Caki2 (cell line): ENCODE measurements around the gene SLC5A5. TPM values are rescaled to one million over a fixed set of nuclear protein-coding genes. Genes with fewer than 3 reads are reported as not detected.
"Not testable (repeated sequence)": the region's sequence is repeated elsewhere in the genome, so short reads cannot be mapped to it uniquely, and the experiment has no call there.

Experiments used
- DNase-seq: peaks from one replicate; pipeline ENCODE4 v3.0.0-alpha.2; 2015; ENCODE audit warnings: low read depth
- in situ Hi-C: cut with HindIII; loops from 2 replicates; pipeline ENCODE4 v1.10.0; 2016; ENCODE audit warnings: low sequenced_read_pairs, low pct_unique_long_range_greater_than_20kb, mixed read lengths
- total RNA-seq: library from RNA; depleted of rRNA; stranded (reverse); fragments of >200 nt; shearing (Covaris generic); gene quantifications from 2 replicates; pipeline ENCODE4 v1.2.3, GENCODE V29; 2014; ENCODE audit warnings: low replicate concordance

Gene SLC5A5
- total RNA-seq, 1 experiment from 2014 or later: not detected

DNA sequence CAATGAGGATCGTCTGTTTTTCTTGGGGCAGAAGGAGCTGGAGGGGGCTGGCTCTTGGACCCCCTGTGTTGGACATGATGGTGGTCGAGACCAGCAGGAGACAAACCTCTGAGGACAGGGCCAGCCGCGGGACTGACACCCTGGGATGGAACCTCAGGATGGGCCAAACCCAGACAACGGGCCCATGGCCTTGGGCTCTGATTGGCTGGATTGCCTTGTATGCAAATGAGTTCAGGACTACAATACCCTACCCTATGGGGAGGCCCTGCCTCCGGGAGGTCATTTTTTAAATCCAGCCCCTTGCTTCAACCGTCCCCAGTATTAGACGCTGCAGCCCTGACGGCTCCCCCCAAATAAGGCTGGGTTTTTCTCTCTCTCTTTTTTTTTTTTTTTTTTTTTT, 22.0 kb downstream of the SLC5A5 start:
- in situ Hi-C loops: no loop called here
- no peak for DNase-seq

DNA sequence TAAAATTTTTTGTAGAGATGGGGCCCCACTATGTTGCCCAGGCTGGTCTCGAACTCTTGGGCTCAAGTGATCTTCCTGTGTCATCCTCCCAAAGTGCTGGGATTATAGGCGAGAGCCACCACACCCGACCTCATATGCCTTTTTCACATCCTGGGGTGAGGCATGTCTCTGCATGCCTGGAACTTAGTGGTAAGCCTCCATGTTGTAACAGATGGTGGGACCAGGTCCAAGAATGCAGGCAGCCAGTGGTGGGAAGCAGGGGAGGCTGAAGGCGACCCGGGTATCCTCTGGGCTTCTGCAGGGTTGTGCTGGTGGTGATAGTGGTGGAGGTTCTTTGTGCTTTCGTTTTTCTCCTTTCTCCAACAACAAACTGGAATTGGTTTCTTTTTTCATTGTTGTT, 31.0 kb downstream of the SLC5A5 start:
- in situ Hi-C loops: no loop called here
- DNase-seq: no peak

DNA sequence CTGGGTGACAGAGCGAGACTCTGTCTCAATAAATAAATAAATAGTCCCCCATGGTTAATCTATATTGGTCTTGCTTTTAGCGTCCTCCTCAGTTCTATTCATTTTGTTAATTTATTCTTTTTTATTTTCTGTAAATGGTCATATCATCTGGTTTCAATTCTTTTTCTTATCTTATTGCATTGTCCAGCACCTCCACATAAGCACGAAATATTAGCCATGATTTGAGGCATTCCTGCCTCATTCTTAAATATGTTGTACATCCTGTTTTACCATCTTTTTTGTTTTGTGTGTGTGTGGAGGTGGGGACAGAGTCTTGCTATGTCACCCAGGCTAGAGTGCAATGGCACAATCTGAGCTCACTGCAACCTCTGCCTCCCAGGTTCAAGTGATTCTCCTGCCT, 36.5 kb downstream of the SLC5A5 start:
- in situ Hi-C loops: no loop called here
- no peak for DNase-seq

DNA sequence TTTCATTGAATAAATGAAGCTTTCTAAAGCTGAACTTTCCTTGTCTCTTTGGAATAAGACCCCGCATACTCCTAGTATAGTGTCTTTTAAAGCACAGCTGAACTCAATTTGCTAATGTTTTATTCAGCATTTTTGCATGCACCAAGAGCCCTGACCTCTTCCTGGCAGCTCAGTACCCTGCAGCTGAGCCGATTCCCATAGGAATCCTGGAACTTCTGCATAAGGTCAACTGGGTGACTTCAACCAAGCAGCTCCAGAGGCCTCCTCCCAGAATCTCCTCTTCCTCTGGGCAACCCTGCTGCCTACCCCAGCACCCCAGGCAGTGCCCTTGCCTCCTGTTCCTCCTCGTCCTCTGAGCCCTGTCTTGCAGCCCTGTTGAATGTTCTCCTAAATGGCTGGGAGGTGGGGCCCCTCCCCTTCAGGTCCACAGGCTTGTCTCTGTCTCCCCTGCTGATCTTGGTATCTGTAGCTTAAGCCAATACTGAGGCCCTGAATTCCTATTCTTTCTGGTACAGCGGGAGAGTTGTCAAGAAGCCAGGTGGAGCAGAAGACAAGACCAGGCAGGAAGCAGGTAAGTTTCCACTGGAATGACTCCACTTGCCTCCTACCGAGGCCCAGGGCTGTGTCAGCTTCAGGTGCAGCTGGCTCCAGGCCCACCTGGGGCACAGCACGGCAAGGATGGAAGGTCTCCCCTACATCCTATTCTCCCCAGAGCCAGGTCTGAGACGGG, 37.4 kb downstream of the SLC5A5 start:
- in situ Hi-C loops: no loop called here
- DNase-seq: no peak

DNA sequence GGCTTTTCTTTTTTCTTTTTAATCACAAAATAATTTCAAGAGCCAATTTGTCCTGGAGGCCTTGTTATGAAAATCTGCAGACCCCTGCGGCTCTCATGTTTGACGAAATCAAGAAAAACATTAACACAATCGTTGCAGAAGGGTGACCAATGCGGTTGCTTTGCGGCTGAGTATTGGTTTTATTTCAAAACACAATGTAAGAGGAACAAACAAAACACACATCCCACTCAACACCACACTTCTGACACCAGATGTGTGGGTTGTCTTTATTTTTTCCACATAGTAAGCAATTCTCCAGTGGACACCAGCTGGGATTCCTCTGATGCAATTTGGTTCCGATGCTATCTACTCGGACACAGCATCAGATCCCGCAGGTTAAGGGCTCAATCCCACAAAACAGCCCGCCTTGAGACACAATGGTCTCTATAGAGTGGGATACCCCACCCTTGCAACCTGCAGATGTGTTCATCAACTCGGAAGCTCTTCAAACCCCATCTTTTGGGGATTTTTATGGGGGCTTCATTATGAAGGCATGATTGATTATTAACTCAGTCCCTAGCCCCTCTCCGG, 39.1 kb downstream of the SLC5A5 start:
- in situ Hi-C loops: no loop called here
- DNase-seq: no peak

DNA sequence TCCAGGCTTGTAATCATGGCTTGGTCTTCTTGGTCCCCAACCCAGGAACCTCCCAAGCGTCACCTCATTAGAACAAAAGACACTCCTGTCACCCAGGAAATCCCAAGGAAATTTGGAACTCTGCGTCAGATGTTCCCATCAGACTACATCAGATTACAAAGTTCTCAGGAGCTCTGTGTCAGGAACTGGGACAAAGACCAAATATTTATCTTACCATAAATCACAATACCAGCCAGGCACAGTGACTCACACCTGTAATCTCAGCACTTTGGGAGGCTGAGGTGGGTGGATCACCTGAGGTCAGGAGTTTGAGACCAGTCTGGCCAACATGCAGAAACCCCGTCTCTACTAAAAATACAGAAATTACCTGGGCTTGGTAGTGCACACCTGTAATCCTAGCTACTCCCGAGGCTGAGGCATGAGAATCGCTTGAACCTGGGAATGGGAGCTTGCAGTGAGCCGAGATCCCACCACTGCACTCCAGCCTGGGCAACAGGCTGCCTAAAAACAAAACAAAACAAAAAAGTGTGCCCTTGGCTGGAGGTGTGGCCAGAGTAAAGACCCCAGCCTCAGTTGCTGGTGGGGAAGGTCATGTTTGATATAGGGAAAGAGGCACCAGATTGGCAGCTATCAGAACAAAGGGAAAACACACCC, 44.3 kb downstream of the SLC5A5 start:
- peak; percentile 31 for DNase-seq
- in situ Hi-C loops: no loop called here

DNA sequence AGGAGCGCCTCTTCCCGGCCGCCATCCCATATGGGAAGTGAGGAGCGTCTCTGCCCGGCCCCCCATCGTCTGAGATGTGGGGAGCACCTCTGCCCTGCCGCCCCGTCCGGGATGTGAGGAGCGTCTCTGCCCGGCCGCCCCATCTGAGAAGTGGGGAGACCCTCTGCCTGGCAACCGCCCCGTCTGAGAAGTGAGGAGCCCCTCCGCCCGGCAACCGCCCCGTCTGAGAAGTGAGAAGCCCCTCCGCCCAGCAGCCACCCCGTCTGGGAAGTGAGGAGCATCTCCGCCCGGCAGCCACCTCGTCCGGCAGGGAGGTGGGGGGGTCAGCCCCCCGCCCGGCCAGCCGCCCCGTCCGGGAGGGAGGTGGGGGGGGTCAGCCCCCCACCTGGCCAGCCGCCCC, 46.4 kb downstream of the SLC5A5 start:
- DNase-seq, in situ Hi-C loops: not testable (repeated sequence)

DNA sequence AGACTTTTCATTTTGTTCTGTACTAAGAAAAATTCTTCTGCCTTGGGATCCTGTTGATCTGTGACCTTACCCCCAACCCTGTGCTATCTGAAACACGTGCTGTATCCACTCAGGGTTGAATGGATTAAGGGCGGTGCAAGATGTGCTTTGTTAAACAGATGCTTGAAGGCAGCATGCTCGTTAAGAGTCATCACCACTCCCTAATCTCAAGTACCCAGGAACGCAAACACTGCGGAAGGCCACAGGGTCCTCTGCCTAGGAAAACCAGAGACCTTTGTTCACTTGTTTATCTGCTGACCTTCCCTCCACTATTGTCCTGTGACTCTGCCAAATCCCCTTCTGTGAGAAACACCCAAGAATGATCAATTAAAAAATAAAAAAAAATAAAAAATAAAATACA, 47.4 kb downstream of the SLC5A5 start:
- in situ Hi-C loops, DNase-seq: not testable (repeated sequence)

DNA sequence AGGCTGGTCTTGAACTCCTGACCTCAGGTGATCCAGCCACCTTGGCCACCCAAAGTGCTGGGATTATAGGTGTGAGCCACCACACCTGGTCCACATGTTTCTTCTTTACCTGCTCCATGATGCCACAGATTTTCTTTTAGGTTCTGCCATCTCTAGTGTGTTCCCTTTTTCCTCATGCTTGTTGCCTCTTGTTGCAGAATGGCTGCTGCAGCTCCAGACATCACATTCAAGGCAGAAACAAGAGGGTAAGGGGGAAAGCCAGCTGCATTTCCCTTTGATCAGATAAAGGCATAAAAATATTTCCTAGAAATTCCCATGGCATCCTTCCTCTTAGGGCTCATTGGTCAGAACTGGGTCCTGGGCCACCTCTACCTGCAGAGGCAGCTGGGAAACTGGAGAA, 48.8 kb downstream of the SLC5A5 start:
- in situ Hi-C loops: no loop called here

DNA sequence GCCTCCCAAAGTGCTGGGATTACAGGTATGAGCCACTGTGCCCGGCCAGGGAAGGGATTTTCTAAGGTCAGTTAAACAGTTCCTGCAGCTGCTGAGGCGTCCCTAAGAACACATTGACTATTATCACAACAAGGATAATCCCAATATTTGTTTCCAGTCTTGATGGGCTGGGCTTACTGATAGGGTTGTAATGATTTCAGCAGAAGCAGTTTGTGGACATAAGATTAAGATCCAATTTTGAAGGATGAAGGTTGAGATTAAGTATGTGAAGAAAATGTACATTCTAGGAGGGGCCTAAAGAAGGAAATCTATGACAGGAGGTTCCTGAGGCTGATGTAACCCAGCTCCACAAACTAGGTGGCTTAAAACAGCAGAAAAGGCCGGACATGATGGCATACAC, 50.4 kb downstream of the SLC5A5 start:
- DNase-seq: no peak
- in situ Hi-C loops: no loop called here

More for the DNA sequence above, 48.8 kb downstream of the SLC5A5 start:
- DNase-seq: no peak

DNA sequence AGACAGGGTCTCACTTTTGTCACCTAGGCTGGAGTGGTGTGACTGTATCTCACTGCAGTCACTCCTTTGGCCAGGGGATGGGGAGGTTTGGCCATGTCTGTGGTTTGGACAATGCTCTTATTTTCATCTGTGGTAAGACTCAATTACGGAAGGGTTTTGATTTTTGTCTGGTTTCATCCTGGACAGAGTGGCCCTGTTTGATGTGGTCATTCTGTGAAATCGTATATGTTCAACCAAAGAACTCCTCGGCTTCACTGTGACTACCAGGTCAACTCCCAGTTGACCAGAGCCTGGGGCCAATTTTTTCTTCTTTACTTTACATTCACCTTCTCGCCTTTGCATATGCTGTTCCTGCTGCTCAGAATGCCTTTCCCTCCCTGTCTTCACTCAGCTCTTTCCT, 54.3 kb downstream of the SLC5A5 start:
- in situ Hi-C loops: no loop called here
- DNase-seq: no peak

DNA sequence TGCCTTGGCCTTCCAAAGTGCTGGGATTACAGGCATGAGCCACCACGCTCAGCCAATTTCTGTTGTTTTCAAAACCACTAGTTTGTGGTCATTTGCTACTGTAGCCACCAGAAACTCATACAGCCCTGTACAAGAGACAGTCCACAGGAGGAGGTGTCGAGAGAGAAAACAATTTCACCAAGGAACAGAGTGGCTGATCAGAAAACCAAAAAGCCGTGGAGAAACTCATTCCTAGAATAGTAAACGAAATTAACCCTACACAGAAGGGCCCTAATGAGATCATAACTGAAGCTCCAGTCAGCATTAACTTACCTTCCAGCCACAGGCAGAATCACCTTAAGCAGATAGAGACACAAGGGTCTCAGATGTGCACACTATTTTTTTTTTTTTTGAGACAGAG, 57.3 kb downstream of the SLC5A5 start:
- no peak for DNase-seq
- in situ Hi-C loops: no loop called here

DNA sequence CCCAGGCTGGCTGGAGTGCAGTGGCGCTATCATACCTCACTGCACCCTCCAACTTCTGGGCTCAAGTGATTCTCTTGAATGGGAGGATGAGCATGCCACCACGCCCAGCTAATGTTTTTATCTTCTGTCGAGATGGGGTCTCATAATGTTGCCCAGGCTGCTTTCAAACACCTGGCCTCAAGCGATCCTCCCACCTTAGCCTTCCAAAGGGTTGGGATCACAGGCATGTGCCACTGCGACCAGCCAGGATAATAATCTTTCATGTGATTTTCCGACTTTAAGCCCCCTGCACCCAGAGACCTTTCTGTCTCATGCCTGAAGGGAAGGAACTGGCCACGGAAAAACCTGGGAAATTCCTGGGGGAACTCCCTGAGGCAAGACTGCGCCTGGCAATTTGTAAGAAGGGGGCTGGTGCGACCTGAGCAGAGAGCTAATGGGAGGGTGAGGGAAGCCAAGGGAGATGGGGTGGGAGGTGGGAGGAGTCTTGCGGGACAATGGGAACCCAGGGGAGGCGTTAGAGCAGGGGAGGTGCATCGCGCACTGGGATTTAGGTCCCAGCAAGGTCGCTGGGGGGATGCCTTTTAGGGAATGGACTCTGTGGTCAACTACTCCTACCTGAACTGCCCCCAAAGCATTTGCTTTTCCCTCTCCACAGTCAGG, 59.9 kb downstream of the SLC5A5 start:
- in situ Hi-C loops: no loop called here
- DNase-seq: peak; percentile 37

DNA sequence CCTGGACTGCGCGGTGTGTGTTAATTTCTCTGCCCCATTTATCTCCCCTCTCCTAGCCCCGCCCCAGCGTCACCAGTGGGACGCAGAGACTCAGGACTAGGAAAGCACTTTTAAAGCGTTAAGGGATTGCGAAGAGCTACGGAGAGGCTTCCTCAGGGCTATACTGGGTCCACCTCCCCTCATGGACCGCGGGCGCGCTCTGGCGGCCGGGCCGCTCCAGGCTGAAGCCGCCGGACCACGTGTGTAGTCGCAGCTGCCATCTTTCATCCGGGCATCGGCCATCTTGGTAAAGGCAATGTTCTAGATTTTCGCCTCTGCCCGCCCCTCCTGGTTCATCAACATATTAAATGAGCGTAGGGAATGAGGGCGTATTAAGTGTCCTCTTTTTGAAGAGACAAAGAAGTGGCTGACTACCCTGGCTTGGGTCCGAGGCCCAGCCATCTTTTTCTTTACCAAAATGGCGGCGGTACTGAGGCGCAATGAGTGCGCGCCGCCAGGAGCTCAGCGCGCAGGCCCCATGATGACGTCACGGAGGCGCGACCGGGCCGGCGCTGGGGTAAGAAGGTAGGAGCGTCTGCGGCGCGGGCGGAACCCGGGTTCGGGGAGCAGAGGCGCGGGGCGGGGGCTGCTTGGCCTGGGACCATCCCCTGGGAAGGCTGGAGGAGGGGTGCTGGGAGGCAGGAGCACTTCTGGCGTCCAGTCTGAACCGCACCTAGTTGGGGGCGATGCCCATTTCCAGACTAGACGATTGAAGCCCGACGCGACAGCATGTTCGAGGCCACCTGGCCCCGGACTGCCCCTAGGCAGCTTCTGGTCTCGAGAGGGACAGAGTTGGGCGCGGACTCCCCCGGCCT, 61.0 kb downstream of the SLC5A5 start, which contains the start of gene CCDC124:
Gene CCDC124 (plus strand): TSS at position 531 of the 854 bp plus-strand sequence. CDS start 3,406 bp downstream, outside the sequence.
- peak; percentile 96 for DNase-seq
- in situ Hi-C loops: no loop called here

DNA sequence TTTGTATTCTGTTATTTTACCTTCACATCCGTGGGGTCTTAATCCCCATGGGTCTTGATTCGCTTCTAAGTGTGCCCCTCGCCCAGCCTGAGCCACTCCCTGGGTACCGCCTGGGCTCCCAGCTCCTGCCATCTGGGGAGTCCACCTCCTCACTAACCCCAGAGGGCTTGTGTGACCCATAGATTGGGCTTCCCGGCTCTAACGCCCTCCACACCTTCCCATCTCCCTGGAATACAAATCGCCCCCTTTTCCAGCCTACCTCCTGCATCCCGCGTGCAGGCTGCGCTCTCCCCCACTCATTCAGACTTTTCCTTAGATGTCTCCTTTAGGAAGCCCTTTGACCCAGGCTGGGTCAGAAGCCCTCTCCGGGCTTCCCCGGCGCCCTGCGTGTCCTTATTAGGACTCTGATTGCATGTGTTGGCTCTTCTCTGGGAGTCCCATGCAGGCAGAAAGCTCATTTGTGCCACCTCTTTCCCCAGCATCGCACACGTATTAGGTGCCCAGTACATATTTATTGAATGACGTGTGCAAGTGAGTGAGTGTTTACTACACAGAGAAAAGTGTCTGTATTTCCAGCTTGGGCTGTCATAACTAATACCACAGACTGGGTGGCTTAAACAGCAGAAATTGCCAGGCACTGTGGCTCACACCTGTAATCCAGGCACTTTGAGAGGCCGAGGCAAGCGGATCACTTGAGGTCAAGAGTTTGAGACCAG, 61.8 kb downstream of the SLC5A5 start:
- in situ Hi-C loops: no loop called here
- DNase-seq: peak; percentile 51

DNA sequence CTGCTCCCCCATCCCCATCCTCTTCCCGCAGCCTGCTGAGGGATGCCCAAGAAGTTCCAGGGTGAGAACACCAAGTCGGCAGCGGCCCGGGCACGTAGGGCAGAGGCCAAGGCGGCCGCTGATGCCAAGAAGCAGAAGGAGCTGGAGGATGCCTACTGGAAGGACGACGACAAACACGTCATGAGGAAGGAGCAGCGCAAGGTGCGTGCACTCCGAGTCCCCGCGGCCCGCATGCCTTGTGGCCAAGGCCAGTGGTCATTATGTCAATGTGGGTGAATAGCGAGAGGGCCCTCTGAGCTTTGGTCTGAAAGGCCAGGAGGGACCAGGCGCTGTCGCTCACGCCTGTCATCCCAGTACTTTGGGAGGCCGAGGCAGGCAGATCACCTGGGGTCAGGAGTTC, 64.6 kb downstream of the SLC5A5 start:
- DNase-seq: no peak
- in situ Hi-C loops: no loop called here

DNA sequence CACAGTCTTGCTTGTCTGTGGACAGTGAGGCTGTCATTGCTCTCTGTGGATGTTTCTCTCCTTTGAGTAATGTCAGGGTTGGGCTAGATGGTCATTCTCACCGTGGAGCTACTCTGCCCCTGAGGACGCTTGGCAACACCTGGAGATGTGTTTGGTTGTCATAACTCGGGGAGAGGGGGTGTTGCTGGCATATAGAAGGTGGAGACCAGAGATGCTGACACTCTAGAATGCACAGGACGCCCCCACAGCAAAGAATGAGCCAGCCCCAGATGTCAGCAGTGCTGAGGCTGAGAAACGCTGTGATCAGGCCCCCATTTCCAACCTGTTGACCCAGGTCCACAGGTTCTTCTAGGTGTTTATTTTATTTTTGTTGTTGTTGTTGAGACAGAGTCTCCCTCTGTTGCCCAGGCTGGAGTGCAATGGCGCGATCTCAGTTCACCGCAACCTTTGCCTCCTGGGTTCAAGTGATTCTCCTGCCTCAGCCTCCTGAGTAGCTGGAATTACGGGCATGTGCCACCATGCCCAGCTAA, 65.7 kb downstream of the SLC5A5 start:
- DNase-seq: no peak
- in situ Hi-C loops: no loop called here
